Skin of body (tissue), 2 donors: ENCODE results near the gene ABCB9. TPM values are rescaled to one million over a fixed set of nuclear protein-coding genes. Genes with fewer than 3 reads are reported as not detected.
"Not testable (repeated sequence)": the region's sequence is repeated elsewhere in the genome, so short reads cannot be mapped to it uniquely, and the experiment has no call there.

Experiments used
- DNase-seq: peaks from one replicate; lab custom pipeline; 2025; lab: John Stamatoyannopoulos, UW
- total RNA-seq: library from RNA; depleted of rRNA; stranded (reverse); fragments of >200 nt; gene quantifications from one replicate; pipeline ENCODE4 v1.2.3, GENCODE V29; 2014

ABCB9 gene
- total RNA-seq, 1 donor from 2014 or later = 4.6 TPM

DNA sequence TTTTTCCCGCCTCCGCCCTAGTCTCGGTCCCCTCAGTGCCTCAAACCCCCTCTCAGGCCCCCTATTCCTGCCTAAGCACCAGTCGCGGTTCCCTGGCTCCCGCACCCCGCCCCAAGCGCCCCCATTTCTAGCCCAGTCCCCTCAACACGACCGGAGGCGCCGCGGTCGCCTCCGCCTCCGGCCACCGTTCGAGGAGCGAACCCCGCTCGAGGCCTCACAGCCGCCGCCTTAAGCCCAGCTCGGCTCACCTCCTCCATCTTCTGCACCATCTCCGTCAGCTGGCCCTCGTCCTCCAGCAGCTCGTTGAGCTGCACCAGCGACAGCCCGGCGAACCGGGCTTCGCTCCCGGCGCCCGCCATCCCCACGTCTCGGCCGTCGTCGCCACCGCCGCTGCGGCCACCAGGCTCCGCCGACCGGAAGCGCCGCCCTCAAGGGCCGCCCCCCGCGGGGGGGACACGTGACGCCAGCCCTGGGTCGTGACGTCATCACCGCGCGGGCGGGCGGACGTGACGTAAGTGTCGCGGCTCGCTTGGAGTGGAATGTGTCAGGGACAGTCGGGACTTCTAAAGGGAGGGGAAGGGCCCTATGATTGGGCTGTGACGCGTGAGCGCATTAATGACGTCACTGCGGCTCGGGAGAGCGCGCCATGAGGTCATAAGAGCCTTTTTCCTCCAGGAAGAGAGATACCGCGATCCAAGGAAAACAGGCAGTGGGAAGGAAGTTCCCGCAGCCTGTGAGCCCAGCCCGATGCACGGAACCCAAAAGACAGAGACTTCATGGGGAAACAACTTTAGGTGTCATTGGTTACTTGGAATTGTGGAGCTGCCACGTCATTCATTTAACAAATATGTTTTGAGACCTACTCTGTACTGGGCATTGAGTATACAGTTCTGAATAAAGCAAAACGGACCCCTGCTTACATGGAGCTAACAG lies 70.3 kb downstream of the ABCB9 start, which contains the start of gene VPS37B:
VPS37B (minus strand) TSS at position 421 of the 933 bp plus-strand sequence; CDS start at position 359, 62 bp downstream.
- DNase-seq = peak; percentile 76

DNA sequence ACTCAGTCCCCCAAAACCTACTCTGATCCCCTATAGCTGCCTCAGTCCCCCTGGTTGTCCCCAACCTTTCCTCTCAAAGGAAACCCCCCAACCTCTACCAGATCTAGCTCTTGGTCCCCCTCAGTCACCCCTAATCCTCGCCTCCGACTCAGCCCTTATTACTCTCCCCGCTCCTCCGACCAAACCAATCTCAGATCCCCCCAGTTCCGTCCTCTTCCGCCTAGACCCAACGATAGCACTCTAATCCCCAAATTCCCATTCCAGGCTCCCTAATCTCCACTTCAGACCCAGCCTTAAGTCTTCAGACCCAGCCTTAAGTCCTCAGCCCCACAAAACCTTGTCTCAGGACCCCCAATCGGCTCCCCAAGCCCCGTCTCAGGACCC lies 71.0 kb downstream of the ABCB9 start:
- no peak for DNase-seq

DNA sequence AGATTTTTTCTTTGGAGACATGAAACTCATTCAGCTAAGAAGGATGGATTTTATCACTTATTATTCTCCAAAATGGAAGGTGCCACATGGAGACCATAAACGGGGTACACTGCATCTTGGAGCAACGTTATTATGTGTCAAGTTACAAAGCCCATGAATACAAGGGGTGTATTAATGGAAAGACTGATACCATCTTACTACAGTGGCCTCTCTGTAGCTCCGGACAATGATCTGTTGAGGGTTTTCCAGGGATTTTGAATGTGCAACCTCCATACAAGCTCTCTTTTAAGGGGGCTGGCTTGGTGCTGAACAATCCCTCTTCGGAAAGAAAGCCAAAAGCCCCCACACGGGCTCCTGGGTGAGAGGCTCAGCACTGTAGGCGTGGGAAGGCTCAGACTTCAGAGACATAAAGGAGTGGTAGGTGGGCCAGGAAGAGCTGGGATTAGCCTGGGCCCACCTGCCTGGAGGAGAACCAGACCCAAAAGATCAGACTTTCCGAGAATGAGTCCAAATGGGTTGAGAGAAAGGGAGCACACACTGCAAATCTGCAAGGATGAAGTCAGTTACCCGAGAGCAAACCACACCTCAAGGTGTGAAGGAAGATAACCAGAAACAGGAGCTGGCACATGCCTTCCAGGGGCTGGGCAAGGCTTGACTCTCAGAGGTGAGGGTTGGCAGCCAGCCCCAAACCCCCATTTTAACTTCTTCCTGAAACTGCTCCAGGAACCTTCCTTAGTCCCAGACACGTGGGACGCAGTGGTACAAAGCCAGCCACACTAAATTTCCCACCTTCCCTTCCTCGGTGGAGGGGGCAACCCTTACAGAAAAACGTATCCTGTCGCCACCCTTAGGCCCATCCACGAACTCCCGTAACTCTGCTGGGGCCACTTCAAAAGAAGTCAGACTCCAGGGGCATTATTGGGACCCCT lies 71.8 kb downstream of the ABCB9 start:
- DNase-seq = no peak

DNA sequence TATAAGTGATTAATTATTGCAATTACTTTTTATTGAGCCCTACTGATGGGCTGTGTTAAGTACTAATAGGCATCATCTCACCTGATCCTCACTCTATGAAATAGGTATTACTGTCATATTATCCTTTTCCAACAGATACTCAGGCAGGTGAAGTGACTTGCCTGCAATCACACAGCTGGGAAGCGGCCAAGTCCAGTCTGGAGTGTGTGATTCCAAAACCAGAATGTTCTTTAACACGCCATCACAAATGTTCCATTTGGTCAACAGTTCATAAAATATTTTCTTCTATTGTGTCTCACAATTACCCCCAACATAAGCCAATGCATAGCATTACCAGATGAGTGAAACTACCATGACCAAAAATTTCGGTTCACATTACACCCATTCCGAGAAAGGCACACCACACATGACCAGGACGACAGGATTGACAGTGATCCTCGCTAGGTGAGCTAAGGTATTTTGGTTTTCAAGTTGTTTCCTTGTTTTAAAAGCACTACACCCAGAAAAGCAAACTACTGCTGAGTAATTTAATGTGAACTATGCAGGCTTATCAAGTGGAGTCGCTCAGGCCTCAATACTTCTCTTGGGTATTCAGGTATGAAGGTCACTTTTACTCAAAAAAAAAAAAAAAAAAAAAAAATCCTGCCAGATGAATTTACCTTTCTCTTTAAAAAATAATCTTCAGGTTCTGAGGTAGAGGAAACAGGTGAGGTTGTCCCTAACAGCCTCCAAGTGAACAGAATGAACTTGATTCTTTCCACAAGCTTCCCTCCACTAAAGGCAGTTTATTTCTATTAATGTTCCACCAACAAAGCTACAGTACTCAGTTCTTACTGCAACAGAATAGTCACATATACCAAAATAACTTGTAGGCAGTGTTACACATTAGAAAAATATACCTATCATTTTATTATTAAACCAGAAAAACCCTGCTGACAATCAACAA lies 72.8 kb downstream of the ABCB9 start:
- DNase-seq = no peak

DNA sequence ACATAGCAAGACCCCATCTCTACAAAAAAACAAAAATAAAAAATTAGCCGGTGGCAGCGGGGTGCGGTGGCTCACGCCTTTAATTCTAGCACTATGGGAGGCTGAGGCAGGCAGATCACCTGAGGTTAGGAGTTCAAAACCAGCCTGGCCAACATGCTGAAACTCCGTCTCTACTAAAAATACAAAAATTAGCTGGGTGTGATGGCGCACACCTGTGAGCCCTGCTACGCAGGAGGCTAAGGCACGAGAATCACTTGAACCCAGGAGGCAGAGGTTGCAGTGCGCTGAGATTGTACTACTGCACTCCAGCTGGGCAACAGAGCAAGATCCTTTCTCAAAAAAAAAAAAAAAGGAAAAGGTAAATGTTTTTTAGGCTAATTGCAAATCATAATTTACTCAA lies 73.5 kb downstream of the ABCB9 start:
- not testable (repeated sequence) for DNase-seq

DNA sequence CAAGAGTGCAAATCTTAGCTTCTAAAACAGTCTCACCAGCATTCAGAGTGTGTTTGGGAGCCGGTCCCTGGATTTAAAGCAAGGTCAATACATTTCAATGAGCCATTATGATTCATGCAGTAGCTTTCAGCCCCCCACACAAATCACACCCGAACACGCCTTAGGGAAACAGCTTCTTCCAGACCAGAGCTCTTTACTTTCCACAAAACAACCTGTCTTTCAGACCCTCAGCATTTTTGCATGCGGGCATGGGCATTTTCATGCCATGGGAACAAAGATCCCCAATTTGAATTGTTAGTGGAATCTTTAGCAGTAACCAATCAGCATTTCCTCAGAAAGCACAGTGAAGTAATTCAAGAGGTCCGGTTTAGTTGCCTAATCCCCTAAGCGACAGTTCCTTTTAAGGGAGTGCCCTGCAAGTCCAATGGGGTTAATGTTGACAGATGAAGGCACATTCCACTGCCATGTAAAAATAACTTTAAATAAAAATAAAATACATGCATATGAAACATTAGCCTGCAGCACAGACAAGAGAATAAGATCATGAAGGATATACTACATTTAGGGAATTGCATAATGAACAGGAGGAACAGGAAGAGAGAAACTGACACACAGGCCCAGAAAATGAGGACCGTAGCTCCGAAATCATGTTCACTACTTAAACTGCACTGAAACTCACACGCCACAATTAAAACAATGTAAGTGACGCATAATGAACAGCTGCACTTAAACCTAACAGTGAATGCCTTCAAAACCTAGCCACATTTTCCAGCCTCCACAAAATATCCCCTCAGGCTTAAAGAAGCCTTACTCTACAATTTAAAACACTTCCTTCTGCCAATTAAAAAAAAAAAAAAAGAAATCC lies 74.4 kb downstream of the ABCB9 start:
- DNase-seq = peak; percentile 70

DNA sequence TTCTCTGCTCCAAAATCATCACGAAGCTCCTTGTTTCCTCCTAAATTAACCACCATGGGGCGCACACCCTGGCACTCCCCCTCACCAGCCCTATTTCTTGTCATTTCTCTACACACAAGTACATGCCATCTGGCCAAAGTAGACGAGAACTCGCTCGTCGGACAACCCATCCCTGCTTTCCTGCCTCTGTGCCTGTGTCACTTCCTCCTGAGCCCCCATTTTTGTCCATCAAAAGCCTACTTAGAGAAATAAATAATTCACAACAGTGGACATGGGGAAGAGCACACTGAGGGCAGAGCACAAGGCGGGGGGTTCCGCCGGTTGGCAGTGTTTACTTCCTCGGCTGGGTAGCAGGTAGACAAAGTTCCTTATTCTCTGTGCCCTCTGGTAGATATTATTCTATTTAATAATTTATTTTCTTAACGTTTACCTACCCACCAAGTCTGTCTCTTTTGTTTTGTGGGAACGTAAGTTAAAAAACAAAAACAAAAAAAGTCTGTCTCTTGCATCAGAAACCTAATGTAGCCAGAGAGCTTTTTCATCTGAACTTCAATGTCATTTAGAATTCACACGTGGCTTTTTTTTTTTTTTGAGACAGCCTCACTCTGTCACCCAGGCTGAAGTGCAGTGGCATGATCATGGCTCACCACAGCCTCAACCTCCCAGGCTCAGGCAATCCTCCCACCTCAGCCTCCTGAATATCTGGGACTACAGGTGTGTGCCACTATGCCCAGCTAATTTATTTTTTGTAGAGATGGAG lies 76.3 kb downstream of the ABCB9 start:
- DNase-seq = no peak

DNA sequence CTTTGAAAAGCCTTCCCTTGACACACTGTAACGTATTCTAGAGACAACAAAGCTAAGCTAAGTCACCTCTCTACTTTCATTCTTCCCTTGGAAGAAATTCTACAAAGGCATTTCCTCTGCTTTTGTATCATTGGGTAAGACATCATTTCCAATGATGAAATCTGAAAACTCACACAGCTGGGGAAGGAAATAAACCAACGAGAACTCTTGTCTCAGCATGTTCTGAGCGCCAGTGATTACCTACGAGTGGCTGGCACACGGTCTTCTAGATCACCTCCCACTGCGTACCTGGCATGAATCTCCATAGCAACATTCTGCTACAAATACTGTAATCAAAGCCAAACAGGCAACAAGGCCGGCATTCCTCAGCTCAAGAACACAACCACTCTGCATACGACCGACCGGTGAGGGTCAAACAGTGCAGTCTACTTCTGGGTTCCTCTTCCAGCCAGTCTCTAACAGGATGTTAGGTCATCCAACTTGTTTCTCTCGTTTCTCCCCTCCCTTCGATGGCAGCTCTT lies 78.0 kb downstream of the ABCB9 start:
- DNase-seq = peak; percentile 84

DNA sequence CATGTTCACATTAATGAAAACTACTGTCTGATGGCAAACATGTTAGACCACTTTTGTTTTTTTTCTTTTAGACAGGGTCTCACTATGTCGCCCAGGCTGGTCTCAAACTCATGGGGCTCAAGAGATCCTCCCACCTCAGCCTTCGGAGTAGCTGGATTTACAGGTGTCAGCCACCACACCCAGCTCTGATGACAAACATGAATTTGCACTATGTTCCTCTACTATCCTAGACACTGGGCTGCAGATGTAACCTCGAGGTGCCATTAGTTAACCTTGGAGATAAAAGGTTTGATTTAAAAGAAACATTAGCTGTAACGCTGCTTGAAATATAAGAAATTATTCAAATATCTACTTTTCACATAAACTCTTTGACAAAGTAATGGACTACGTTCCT lies 78.4 kb downstream of the ABCB9 start:
- DNase-seq = no peak

DNA sequence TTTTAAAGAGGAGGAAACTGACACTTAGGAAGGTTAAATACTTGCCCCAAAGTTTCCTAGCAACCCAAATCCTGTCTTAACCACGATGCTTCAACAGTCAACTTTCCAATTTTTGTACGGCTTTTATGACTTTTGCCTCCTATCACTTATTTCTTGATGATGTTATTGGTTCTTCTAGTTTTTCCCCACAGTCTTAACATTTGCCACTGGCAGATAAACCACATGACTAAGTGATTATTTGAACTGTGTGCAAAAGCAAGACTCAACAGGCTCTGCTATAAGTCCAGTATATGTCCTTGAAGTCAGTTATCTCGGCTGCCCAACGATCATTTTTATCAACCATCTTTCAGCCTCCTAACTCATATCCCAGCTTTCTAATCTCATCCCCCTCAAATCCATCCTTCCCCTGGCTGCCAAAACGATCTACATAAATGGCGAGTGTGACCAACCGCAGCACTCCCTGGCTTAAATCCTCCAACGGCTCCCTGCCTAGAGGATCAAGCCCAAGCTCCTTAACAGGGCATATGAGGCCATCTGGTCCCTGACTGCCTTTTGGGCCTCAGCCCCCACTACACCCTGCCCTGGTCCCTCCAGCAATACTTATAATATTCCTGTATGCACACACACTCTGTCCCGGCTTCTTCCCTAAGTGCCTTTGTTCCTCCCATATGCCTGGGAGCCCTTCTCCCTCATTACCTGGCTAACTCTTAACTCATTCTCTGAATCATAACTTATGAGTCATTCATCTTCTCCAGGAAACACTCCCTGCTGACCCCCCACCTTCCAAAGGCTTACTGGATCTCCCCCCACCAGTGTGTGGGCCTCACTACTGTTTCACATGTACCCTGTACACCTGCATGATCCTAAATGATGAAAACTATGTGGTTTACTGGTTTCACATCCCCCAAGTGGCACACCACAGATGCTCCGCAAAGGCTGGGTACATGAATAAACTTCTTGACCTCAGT lies 79.1 kb downstream of the ABCB9 start:
- DNase-seq = no peak

DNA sequence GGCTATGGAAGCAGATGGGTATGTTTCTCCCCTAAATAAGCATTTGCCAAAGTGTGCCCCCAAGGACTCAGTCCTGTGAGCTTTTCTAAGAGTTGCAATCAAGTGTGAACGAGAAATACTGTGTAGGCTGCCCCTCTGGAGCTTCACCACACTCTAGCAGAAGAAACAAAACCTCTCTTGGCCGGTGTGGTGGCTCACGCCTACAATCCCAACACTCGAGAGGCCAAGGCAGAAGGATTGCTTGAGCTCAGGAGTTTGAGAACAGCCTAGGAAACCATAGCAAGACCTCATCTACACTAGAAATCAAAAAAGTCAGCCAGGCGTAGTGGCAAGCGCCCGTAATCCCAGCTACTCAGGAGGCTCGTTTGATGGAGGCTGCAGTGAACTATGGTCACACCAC lies 80.1 kb downstream of the ABCB9 start:
- DNase-seq = no peak

DNA sequence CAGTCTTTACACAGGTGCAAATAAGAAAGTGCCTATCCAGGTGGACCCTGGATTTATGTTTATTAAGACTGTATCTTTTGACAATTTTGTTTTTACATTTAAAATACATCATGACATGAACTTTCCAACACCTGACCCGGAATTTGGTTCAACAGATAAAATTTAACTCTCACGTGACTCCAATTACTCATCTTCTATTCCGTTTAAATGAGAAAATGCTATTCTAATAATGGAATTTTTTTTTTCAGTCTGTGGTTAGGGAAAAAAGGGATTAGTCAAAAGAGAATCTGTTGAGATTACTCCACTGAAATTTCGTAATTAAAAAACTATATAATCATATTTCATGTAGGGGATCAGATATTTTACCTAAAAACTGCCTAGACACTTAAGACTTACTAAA lies 81.4 kb downstream of the ABCB9 start:
- no peak for DNase-seq

DNA sequence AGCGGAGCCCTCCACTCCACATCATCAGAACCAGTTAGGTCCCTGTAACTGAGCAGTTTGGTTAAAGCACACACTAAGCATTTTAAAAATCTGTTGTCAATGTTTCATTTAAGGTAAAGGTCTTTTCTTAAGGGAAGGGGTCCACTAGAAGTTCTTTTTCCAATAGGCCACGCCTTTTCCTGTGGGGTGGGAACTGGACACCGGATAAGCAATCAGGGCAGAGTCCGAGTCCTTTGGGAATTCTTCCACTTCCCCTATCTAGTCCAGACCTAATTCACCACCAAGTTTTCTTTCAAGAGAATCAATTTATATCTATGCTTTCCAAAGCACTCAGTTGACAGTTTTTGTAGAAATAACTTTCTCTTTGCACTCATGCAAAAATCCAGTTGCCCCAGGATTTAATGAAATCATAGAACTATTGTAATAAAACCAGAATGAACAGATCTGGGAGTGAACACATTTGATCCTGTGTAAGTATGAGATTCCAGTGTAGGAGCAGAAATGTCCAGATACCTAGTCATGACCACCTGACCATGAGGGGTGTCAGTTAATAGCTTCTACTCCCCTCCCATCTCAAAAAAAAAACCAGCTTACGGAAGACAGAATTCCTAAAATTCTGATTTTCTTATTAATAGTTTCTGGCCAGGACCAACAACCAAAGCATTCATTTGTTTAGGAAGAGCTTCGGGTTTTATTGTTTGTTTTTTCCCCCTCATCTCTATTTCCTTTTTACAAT lies 82.0 kb downstream of the ABCB9 start:
- no peak for DNase-seq

DNA sequence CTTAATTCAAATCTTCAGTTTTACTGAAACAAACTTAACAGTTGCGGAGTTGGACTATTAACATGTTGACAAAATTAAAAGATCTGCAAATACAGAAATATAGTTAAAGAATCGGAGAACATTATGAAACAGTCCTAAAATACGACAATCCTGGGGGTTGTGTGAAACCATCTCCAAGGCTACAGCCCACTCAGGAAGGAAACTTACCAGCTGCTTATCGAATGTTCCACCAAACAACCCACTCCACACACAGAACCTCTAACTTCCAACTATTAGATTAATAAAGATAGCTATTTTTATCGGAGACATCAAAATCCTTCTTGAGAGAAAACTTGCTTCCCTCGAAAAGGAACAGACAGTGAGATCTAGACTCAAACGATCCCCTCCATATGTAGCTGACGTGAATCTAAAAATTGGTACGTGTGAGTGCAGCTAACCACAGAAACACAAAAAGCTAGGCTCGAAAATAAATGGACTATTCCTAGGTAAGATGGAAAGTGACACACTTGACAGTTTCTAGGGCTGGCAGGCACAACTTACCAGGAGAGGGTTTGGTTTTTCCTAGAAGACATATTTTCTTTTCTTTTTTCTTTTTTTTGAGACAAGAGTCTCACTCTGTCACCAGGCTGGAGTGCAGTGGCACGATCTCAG lies 83.2 kb downstream of the ABCB9 start:
- no peak for DNase-seq

DNA sequence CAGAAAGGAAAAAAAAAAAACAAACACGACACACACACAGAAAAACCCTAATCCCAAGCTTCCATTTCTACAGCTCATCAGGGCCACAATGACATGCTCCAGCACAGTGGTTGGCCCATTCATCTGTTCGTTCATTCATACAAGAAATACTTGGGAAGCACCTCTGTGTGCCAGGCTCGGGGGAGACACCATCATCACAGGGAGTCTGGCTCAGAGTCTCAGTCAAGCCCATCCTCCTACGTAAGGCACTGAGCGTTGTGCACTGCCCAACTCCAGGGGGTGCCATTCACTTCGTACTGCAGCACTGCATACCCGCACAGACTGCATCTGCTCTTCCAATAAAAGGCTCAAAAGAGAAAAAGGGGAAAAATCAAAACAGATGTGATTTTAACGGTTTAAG lies 85.6 kb downstream of the ABCB9 start:
- DNase-seq = peak; percentile 54

DNA sequence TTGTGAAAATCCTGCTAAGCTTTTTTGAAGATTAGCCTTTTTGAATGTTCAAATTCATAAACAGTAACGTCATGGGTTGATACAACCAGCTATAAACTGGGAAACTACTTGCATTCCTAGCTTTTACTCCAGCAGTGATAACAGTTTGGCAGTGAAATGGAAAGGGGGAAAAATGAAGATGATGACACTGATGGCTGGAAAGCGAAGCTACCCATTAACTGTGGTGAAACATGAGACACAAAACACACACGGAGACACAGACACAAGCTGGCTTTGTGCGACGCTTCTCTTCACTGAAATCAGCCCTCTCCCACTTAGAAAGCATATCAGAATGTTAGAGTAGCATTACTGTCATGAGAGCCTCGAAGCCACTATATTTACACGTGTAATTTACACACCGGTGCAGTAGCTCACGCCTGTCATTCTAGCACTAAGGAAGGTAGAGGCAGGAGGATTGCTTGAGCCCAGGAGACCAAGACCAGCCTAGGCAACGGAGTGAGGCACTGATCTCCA lies 86.1 kb downstream of the ABCB9 start:
- DNase-seq = peak; percentile 22
